GM19043 (cell line): Measurements from ENCODE around the gene ATP5F1D.

Experiments
- ATAC-seq: cut with Tn5 transposase; IDR thresholded peaks from one replicate; pipeline ENCODE4 v1.9.1; 2021; ENCODE audit warnings: low read depth; ENCODE audit not compliant: unreplicated experiment

ATP5F1D gene

GRCh38 chr19:1256646-1257474, 15.3 kb downstream of the ATP5F1D start:
- no peak for ATAC-seq

DNA sequence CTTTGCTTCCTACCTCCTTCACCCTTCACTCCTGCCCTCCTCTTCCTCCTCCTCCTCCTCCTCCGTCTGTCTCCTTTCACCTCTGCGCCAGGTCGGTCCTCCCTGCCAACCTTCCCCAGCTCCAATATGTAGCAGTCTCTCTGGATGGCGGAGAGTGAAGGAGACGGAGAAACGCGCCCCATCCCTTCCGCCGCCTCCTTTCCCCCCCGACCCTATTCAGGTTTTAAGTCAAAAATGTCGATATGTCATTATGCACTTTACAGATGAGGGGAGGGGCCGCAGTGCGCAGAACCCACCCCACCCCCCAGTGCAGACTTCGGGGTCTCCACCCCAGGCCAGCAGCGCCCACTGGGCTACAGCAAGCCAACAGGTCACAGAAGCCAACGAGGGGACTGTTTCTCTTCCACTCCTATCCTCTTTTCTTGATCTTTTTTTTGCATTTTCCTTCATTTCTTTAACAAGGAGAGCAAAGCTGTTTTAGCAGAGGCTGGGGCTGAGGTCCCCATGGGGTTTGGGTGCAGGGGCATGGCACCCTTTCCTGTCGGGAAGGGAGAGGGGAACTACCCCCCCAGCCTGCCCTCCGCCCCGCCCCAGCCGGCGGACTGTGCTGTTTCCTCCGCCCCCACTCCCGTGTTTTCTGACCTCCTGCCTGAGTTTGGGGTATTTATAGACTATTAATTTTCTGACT, 16.1 kb downstream of the ATP5F1D start:
- ATAC-seq = no peak

DNA sequence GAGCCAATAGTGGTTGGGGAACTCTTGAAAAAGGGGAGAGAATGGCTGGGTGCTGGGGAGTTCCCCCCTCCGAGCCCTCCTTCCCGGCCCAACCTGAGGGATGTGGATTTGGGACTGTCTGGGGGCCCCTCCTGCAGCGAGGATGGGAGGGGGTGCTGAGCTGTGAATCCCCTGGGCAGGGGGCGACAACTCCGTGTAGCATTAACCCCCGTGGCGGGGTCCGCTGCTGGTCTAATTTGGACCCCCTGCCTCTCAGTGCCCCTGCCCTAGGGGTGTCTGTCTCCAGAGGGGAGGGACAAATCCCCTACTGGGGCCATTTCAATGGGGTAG, 16.6 kb downstream of the ATP5F1D start:
- no peak for ATAC-seq

DNA sequence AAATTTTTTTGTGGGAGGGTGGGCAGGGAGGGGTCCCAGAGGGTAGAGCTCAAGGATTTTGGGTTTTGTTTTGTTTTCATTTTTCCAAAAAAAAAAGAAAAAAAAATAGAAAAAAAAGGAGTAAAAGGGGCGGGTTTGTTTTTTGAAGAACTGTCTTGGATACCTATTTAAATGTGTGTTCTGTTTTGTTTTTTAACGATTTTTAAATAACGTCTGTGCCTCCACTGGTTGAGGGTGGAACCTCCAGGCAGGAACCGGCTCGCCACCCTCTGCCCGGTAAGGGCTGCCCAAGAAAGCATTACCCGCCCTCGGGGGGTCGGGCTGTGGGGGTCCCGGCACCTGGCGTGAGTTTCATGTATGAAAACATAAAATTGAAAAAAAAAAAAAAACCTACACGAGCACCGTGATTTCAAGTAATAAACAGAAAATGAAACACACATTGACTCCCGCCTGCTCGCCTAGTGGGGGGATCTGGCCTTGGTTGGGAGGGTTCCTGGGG, 17.2 kb downstream of the ATP5F1D start:
- ATAC-seq = no peak

- no peak for ATAC-seq
These were observed 17.8 kb downstream of the ATP5F1D start for GRCh38 chr19:1259206-1259875.

- ATAC-seq = no peak
These were observed 18.6 kb downstream of the ATP5F1D start for GRCh38 chr19:1259876-1260748.

GRCh38 chr19:1260749-1261537, 19.4 kb downstream of the ATP5F1D start:
- ATAC-seq = peak; percentile 48

DNA sequence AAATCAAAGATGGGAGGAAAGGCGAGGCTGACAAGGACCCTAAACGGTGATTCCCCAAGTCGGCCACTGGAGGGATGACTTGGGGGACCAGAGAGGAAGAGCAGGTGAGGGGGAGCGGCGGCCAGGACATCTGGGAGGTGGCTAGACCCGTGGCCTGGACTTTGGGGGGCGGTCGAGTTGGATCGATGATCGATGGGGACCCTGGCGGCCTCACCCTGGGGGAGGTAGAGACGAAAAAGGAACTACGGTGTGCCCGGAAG, 19.9 kb downstream of the ATP5F1D start:
- no peak for ATAC-seq

- ATAC-seq = no peak
These were observed 20.5 kb downstream of the ATP5F1D start for GRCh38 chr19:1261798-1262622.

- no peak for ATAC-seq
These were observed 21.1 kb downstream of the ATP5F1D start for GRCh38 chr19:1262623-1263123.

GRCh38 chr19:1263188-1263587, 21.6 kb downstream of the ATP5F1D start:
- no peak for ATAC-seq

- ATAC-seq = no peak
These were observed 23.5 kb downstream of the ATP5F1D start for GRCh38 chr19:1264801-1265614.

- no peak for ATAC-seq
These were observed 24.1 kb downstream of the ATP5F1D start for GRCh38 chr19:1265615-1266128.

DNA sequence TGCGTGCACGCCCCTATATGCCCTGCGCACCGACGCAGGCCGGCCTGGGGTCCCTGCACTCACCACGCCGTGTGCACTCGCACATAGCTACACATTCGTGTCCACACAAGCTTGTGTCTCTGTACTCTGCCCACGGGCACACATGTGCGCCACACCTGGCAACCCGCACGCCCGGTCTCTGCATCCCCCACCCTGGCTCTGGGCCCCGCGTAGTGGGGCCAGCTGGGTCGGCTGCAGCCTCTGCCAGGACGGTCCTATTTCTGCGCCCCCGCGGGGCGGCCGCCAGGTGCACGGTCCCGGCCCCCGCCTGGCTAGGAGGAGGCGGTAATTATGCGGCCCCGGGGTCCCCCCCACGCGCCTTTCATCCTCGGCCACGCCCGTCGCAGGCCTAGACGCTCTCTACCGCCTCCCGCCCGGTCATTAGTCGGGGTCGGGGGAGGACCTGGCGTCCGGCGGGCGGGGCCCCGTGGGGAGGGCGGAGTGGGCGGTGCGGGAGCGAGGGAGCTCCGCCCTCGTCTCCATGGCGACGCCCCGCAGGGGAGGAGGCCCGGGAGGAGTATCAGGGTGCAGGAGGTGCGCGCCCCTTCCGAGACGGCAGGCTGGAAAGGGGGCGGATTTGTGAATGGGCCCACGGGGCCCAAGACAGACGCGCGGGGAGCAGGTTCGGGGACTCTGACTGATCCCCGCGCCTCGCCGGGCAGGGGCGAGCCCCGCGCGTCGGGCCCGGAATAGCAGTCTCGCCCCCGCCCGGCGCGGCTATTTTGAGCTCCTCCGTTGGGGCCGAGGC, 24.8 kb downstream of the ATP5F1D start:
- no peak for ATAC-seq

DNA sequence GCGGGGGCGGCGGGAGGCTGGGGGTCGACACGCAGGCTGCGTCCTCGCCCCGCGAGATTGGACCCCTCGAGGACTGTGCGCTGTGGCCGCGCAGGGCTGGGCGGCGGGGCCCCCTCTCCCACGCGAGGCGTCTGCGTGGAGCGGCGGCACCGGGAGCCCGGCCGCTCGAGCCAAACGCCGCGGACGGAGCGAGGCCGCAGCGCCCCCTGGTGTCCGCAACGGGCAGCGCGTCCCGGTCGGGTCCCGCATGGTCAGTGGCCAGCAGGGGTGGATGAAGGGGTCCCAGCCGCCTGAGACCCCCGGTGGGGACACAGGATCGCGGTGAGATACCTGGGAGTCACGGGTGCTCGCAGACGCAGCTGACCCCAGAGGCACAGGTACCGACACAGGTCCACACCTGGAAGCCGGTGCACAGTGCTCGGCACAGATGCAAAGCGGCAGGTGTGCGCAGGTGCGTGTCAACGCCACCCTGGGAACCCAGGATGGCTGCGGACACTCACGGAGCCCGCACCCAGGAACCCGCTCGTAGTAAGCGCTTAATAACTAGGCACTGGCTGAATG, 25.4 kb downstream of the ATP5F1D start:
- no peak for ATAC-seq

- no peak for ATAC-seq
These were observed 26.1 kb downstream of the ATP5F1D start for GRCh38 chr19:1267477-1268225.
